Tongue (tissue), 2 donors: ENCODE measurements around the gene FKBP4. TPM values are rescaled to one million over a fixed set of nuclear protein-coding genes. Genes with fewer than 3 reads are reported as not detected.
"Not testable (repeated sequence)": the region's sequence is repeated elsewhere in the genome, so short reads cannot be mapped to it uniquely, and the experiment has no call there.

Experiments
- DNase-seq: peaks from one replicate; pipeline ENCODE4 v3.0.0-alpha.2; 2015
- total RNA-seq: library from RNA; depleted of rRNA; stranded (reverse); fragments of >200 nt; gene quantifications from one replicate; pipeline ENCODE4 v1.2.3, GENCODE V29; 2014

FKBP4 gene, protein sequence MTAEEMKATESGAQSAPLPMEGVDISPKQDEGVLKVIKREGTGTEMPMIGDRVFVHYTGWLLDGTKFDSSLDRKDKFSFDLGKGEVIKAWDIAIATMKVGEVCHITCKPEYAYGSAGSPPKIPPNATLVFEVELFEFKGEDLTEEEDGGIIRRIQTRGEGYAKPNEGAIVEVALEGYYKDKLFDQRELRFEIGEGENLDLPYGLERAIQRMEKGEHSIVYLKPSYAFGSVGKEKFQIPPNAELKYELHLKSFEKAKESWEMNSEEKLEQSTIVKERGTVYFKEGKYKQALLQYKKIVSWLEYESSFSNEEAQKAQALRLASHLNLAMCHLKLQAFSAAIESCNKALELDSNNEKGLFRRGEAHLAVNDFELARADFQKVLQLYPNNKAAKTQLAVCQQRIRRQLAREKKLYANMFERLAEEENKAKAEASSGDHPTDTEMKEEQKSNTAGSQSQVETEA
- total RNA-seq: 57.7 TPM

DNA sequence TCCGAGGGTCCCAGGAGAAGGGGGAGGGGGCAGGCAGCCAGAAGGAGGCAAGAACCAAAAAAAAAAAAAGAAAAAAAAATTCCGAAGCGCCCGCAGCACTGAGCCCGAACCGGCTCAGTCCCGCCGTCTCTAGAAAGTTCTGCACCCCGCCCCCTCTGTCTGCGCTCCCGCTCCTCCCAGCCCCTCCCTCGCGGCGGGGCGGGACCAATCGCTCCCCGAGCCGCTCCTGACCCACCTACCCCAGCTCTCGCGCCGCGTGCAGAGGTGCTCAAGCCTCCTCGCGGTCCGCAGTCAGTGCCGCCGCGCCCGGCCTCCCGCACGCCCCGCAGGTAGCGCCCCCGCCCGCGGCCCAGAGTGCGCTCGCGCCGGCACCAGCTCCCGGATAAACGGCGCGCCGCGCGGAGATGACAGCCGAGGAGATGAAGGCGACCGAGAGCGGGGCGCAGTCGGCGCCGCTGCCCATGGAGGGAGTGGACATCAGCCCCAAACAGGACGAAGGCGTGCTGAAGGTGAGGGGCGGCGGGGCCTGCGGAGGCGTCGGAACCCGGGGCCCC, at the start of gene FKBP4:
FKBP4 (plus strand) TSS at position 235 of the 554 bp plus-strand sequence; CDS start at position 405, 170 bp downstream.
- DNase-seq: peak; percentile 93

DNA sequence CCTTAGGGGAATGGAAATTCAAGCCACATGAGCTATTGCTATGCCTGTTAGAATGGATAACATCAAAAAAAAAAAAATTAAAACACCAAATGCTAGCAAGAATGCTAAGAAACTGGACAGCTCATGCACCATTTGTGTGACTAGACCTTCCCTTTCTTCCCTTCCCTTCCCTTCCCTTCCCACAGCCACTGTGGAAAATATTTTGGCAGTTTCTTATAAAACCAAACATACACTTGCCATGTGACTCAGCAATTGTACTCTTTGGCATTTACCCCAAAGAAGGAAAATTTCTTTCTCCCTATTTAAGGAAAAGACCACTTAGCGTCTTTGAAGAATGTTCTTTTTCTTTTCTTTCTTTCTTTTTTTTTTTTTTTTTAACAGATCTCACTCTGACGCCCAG, 49.1 kb upstream of the FKBP4 start:
- DNase-seq: no peak

DNA sequence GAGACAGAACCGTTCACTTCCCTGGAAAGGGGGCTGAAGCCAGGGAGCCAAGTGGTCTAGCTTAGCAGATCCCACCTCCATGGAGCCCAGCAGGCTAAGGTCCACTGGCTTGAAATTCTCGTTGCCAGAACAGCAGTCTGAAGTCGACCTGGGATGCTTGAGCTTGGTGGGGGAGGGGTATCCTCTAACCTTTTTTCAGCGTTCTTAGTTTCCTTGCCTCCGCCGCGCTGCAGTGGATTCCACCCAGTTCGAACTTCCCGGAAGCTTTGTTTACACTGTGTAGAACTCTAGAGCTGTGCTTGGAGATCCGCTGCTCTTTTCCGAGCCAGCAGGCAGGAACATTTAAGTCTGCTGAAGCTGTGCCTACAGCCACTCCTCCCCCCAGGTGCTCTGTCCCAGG, 45.2 kb upstream of the FKBP4 start:
- DNase-seq: no peak

- DNase-seq: no peak
Observed at GRCh38 chr12:2750185-2750584, 44.6 kb upstream of the FKBP4 start.

DNA sequence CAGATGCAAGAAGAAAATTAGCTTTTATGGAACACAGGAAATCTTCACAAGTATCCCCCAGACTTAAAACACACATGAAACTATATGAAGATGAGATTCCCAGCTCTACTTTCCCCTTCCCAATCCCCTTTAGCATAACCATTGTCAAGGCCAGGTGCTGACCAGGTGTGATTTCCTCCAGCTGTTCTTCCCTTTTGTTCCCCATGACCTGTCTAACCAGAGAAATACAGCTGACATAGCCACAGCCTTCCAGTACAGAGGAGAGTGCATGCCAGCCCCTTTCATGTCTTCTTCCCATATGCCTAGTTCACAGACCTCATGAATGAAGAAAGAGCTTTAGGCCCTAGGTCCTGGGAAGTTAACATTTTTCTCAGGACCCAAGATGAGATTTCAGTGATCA, 43.5 kb upstream of the FKBP4 start:
- no peak for DNase-seq

- no peak for DNase-seq
Observed at GRCh38 chr12:2751686-2752085, 43.1 kb upstream of the FKBP4 start.

DNA sequence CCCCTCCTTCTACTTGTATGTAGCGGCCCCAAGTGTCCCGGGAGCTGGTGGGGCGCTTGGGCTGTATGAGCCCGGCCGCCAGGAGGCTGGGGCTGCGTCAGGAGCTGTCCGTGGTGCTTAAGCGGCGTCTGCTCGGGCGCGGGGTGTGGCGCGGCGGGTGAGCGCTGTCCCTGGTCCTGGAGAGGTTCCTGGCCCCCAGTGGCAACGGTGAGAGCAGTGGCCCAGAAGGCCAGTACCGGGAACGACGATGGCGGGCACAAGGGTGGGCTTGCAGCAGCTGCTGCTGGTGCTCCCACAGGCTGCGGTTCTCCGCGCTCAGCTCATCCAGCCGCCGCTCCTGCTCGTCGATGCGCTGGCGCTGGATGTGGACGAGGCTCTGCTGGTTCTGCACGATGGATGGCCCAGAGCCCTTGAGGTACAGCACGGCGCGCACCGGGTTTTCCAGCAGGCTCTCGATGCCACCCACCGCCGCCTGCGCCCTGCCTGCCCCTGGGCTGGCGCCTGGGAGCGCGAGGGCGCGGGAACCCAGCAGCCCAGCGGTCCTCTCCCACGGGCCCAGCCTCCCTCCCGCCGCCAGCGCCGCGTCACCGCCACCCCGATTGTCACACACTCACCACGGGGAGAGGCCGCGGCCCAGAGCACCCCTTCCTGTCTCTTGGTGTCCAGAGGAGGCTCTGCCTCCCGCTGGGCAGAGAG, 41.9 kb upstream of the FKBP4 start:
- peak; percentile 94 for DNase-seq

DNA sequence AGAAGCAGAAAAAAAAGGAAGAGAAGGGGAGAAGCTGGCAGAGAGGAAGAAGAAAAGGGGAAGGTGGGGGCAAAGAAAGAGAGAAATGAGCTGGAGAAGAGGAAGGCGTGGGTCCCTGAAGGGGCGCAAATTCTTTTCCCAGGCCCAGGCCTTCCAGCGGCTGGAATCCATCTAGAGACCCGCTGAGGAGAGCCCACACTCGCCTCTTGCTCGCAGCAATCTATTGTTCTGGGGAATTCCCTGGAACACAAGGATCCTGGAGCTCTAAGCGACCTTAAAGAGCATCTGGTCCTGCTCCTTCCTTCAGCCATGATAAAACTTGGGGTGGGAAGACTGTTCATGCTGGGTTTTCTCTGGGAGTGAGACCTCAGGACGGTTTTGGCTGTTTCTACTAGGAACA, 41.2 kb upstream of the FKBP4 start:
- no peak for DNase-seq

- DNase-seq: no peak
Observed at GRCh38 chr12:2754208-2754607, 40.6 kb upstream of the FKBP4 start.

DNA sequence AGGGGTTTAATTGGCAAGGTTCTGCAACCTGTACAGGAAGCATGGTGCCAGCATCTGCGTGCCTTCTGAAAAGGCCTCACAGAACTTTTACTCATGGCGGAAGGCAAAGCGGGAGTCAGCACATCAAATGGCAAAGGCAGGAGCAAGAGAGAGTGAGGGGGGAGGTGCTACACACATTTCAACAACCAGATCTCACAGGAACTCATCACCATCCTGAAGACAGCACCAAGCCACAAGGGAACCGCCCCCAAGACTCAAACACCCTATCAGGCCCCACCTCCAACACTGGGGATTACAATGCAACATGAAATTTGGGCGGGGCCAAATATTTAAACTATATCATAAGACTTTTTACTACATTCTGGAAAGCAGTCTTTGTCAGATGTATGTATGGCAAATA, 38.0 kb upstream of the FKBP4 start:
- no peak for DNase-seq

DNA sequence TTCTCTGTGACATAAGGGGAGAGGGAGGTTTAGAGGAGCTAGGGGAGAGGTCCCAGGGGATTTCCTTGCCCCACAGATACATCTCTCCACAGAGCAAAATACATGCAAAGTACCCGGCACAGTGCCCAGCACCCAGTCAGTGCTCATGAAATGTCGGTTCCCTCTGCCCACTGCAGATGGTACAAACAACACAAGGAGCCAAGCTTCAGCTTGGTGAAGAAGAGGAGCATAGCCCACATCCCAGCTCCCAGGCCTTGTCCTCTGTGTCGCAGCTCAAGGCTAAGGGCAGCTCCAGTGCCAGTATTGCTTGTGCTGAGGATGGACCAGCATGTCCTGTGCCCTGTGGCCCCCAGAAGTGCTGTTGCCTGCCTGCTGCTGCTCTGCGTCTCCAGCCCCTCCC, 35.0 kb upstream of the FKBP4 start:
- DNase-seq: no peak

GRCh38 chr12:2764398-2764797, 30.4 kb upstream of the FKBP4 start:
- no peak for DNase-seq

DNA sequence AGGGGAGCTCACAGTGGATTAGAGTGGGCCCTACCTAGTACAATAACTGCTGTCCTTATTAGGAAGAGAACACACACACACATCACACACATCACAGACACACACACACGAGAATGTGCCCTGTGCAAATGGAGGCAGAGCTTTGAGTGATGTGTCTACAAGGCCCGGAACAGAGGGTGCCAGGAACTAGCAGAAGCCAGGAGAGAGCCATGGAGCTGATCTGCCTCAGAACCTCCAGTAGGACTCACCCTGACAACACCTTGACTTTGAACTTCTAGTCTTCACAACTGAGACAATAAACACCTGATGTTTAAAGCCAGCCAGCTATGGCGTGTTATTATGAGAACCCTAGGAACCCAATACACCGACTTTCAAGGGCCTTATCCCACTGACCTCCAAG, 29.7 kb upstream of the FKBP4 start:
- no peak for DNase-seq

GRCh38 chr12:2765608-2766007, 29.2 kb upstream of the FKBP4 start:
- DNase-seq: no peak

DNA sequence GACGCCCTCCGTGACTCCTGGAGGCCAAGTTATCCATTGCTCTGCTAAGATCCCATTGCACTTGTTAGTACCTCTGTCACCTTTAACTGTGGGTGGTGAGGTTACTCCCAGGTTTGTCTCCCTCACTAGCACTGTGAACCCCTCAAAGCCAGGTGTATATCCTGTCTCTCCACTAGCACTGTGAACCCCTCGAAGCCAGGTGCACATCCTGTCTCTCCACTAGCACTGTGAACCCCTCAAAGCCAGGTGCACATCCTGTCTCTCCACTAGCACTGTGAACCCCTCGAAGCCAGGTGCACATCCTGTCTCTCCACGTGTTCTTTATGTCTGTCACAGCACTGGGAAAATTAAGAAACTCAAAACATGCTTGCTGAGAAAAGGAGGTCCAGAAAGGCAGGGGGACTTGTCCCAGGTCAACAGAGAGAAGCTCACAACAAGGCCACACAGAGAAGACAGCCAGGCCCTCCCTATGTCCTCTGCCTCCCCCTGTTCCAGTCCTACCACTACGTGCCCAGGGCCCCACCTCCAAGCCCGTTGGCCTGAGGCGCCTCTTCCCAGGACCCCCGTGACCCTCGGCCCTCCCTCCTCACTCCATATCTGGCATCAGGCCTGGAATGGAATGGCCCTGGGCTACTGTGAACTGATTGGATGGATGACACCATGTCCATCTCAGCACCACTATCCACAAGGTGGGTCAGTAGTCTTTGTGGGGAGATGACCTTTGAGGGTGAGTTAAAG, 26.4 kb upstream of the FKBP4 start:
- DNase-seq: no peak

DNA sequence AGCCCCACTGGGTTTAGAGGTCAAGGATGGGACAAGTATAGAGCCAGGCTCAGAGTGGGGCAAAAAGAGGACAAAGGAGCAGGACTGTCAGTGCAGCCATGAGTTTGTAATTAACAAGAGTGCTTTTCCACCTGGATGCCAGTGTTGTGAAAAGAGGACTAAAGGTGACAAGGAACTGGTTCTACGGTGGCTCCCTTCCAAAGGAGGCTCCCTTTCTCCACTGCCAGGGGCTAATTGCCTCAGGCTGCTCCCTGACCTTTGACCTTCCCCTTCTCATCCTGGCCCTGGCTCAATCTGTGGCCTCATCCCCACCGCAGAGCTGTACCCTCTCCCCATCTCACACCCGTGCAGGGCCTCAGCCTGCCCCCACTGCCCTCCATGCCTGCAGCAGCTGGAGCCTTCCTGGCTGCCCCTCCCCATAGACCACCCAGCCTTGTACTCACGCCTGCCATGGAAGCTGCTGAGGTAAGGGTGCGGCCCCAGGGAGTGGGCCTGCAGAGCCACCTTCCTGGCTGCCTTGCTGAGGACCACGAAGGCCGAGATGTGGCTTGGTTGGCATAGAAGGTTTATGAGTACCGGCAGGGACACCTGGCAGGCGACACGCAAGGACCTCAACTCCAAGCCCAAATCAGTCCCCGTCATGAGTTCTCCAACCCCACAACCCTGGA, 24.8 kb upstream of the FKBP4 start:
- no peak for DNase-seq

DNA sequence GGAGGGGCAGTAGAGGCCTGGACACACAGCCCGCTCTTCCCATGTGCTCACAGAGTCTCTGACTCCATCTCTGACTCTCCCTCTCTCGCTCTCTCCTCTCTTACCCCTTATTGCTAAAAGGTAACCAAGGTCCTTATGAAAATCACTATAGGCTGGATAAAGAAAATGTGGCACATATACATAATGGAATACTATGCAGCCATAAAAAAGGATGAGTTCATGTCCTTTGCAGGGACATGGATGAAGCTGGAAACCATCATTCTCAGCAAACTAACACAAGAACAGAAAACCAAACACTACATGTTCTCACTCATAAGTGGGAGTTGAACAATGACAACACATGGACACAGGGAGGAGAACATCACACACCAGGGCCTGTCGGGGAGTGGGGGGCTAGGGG, 24.2 kb upstream of the FKBP4 start:
- not testable (repeated sequence) for DNase-seq

DNA sequence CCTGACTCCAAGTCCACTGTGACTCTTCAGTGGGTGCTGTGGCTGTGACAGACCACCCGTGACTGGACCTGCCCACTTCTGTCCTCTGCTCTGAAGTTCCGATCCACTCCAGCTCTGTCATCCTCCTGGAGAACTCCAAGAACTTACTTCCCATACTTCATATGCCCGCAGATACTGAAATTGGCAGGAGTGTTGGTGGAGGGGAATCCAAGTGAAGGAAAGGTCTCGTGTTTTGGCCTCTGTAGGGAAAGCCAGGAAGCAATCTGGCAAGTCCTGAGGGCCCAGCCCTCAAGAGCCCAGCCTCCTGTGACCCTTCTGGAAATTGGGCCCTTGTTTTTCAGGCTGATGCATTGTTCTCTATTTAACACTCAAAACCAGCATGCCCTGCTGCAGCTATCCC, 22.4 kb upstream of the FKBP4 start:
- no peak for DNase-seq

DNA sequence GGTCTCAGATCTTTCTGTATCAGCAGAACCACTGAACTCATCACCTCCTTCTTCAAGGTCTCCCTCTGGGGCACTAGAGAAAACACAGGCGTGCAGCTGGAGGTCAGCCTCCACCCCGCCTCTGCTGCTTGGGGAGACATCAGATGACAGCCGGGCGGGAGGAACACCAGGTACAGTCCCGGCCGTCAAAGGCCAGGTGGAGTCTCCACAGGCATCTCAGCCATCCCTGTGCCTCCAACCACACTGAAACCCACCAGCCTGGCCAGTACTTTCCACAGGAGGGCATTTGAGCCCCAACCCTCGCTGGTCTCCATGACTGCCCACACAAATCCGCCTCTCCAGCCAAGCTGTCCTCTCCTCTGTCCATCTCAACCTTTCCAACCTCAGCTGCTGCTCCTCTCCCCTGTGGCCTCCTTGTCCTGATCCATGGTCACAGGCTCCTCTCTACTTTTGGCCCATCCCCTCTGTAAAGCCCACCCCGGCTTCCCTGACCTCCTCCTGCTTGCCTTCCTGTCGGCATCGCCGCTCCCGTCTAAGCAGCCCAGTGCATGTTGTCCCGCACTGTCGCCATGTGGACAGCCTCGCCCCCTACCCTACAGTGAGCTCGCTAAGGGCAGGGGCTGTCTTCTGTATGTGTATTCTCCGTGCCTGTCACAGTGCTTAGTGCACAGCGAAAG, 21.4 kb upstream of the FKBP4 start:
- no peak for DNase-seq

GRCh38 chr12:2775431-2775830, 19.3 kb upstream of the FKBP4 start:
- DNase-seq: no peak

DNA sequence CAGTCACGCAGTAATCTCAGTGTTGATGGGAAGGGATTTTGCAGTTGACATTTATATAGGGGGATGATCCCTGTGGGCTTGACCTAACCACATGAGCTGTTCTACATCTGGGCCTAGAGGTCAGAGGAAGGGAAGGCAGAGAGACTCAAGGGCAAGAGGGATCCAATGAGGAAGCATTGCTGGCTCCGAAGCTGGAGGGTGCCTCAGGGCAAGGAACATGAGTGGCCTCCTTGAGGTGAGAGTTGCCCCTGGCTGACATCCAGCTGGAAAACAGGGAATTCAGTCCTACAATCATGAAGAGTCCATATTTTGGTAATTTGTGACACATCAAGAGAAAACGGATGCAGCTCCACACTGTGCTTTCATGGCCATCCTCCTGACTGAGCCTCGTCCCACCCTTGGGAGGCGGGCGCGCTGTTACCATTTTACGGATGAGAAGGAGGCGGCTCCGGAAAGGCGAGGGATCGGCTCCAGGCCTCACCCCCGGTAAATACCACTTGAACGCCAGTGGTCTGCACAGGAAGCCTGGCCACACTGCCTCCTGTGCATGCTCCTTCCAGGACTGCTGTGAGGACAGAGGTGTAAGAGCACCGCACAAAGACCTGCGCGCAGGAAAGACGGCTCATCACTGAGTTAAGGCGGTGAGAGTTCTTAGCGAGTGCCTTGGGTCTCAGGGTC, 18.5 kb upstream of the FKBP4 start:
- no peak for DNase-seq
